Stimulated activated CD4-positive, alpha-beta T cell treated with anti-CD3 and anti-CD28 coated beads, Interleukin-15, amount 100 ng/mL, for 1 hour (primary cell): ENCODE results near the gene ALPG.
"Not testable (repeated sequence)": the region's sequence is repeated elsewhere in the genome, so short reads cannot be mapped to it uniquely, and the experiment has no call there.

ENCODE experiments used
- DNase-seq, 2 donors: peaks; one replicate each; pipeline ENCODE4 v3.0.0-alpha.2; 2020; ENCODE audit warnings: low read depth in 1 of 2, low spot score in 1 of 2

ALPG gene

GRCh38 chr2:232406556-232407310 lies at the start of gene ALPG:
Gene ALPG, plus strand, starts transcription at chr2:232406844. Its CDS starts 51 bp downstream, at chr2:232406895.
- no peak for DNase-seq

GRCh38 chr2:232361646-232362045 lies 45.0 kb upstream of the ALPG start:
- DNase-seq = no peak

GRCh38 chr2:232362174-232362900 lies 44.3 kb upstream of the ALPG start:
- no peak for DNase-seq

GRCh38 chr2:232363064-232363783 lies 43.4 kb upstream of the ALPG start:
- DNase-seq = not testable (repeated sequence)

GRCh38 chr2:232363784-232364615 lies 42.6 kb upstream of the ALPG start:
- DNase-seq = no peak

- not testable (repeated sequence) for DNase-seq
Observed at GRCh38 chr2:232364806-232365594, 41.6 kb upstream of the ALPG start.

GRCh38 chr2:232365621-232366321 lies 40.9 kb upstream of the ALPG start:
- DNase-seq = no peak

- not testable (repeated sequence) for DNase-seq
Observed at GRCh38 chr2:232366461-232366860, 40.2 kb upstream of the ALPG start.

GRCh38 chr2:232367016-232367415 lies 39.6 kb upstream of the ALPG start:
- no peak for DNase-seq

- no peak for DNase-seq
Observed at GRCh38 chr2:232367591-232368233, 38.9 kb upstream of the ALPG start.

- DNase-seq = no peak
Observed at GRCh38 chr2:232368311-232368731, 38.3 kb upstream of the ALPG start.

GRCh38 chr2:232369126-232369951 lies 37.3 kb upstream of the ALPG start:
- no peak for DNase-seq

- not testable (repeated sequence) for DNase-seq
Observed at GRCh38 chr2:232370007-232370406, 36.6 kb upstream of the ALPG start.

GRCh38 chr2:232372231-232373208 lies 34.1 kb upstream of the ALPG start:
- no peak for DNase-seq

- no peak for DNase-seq
Observed at GRCh38 chr2:232374356-232374755, 32.3 kb upstream of the ALPG start.

- no peak for DNase-seq
Observed at GRCh38 chr2:232375164-232375563, 31.5 kb upstream of the ALPG start.

GRCh38 chr2:232376260-232376659 lies 30.4 kb upstream of the ALPG start:
- no peak for DNase-seq
